Panc1 (cell line): ENCODE results near the gene NDUFS8. TPM values are rescaled to one million over a fixed set of nuclear protein-coding genes. Genes with fewer than 3 reads are reported as not detected.
A peak's percentile ranks its signal among the peaks of the same experiment; 100 is the strongest.

Source experiments
- ATAC-seq: fragments of 200-7000 bp; cut with Tn5 transposase; 2 replicates; pipeline ENCODE4 v1.9.1; 2020; ENCODE audit warnings: mild to moderate bottlenecking, moderate library complexity
- BruUV-seq: library from RNA; stranded (reverse); fragments of 400-500 nt; replicated peaks from 2 replicates; lab custom pipeline; 2021; lab: Mats Ljungman, UMichigan
- CTCF ChIA-PET: fragments of 300-600 bp; sonication (Branson Sonifier 250); formaldehyde crosslinking; loops from one replicate; lab custom pipeline; 2022; ENCODE audit warnings: antibody characterized with exemption; lab: Charles Lee
- POLR2A ChIA-PET: fragments of 300-600 bp; sonication (Branson Sonifier 250); formaldehyde crosslinking; loops from one replicate; lab custom pipeline; 2022; ENCODE audit warnings: antibody characterized with exemption; lab: Charles Lee
- DNase-seq: peaks from one replicate; pipeline ENCODE4 v3.0.0-alpha.2; 2010; ENCODE audit warnings: low read depth, low spot score
- H3K27ac ChIP-seq: 2 replicates; pipeline ENCODE4 v1.5.1; 2011; ENCODE audit warnings: mild to moderate bottlenecking, low read length, inconsistent platforms
- H3K27me3 ChIP-seq: fragments of 200-500 bp; sonication (Bioruptor generic); 2 replicates; pipeline ENCODE4 v1.6.0; 2014; ENCODE audit warnings: low read length, inconsistent platforms; ENCODE audit not compliant: control insufficient read depth, insufficient read depth
- H3K36me3 ChIP-seq: fragments of 200-500 bp; sonication (Bioruptor generic); 2 replicates; pipeline ENCODE4 v1.5.1; 2014; ENCODE audit warnings: inconsistent platforms, mild to moderate bottlenecking, low read length, moderate library complexity; ENCODE audit not compliant: control insufficient read depth, insufficient read depth
- H3K4me1 ChIP-seq: 2 replicates; pipeline ENCODE4 v1.5.1; 2011; ENCODE audit warnings: inconsistent platforms, mild to moderate bottlenecking, low read length, moderate library complexity; ENCODE audit not compliant: control insufficient read depth, insufficient read depth
- H3K4me3 ChIP-seq, 2 experiments: 2 replicates each; pipeline ENCODE4 v1.5.1; 2011 to 2012; ENCODE audit warnings: low read depth in 2 of 2, low read length in 2 of 2, mild to moderate bottlenecking in 2 of 2, inconsistent platforms in 1 of 2, moderate library complexity in 1 of 2
- H3K9me3 ChIP-seq: fragments of 200-500 bp; sonication (Bioruptor generic); 2 replicates; pipeline ENCODE4 v1.5.1; 2014; ENCODE audit warnings: low read depth, mild to moderate bottlenecking, inconsistent platforms, low read length, moderate library complexity; ENCODE audit not compliant: control insufficient read depth, insufficient read depth
- POLR2AphosphoS5 ChIP-seq: IDR thresholded peaks from 2 replicates; pipeline ENCODE4 v1.6.1; 2012; ENCODE audit warnings: mild to moderate bottlenecking, low read depth, low read length, moderate library complexity
- SIN3A ChIP-seq: IDR thresholded peaks from 2 replicates; pipeline ENCODE4 v1.6.1; 2012; ENCODE audit warnings: low read depth, mild to moderate bottlenecking, low read length, moderate library complexity, borderline replicate concordance; ENCODE audit not compliant: insufficient read depth
- TCF7L2 ChIP-seq: IDR thresholded peaks from 2 replicates; pipeline ENCODE4 v1.6.1; 2011; ENCODE audit warnings: mild to moderate bottlenecking, low read depth, low read length, inconsistent platforms
- in situ Hi-C: cut with HindIII; loops from 2 replicates; pipeline ENCODE4 v1.10.0; 2016; ENCODE audit warnings: low sequenced_read_pairs, low pct_unique_long_range_greater_than_20kb
- intact Hi-C: fragments of 100-400 bp; cut with micrococcal nuclease; formaldehyde crosslinking; loops from one replicate; pipeline ENCODE4 v1.10.0; 2022; ENCODE audit not compliant: unreplicated experiment
- total RNA-seq: library from RNA; stranded (reverse); gene quantifications from one replicate; pipeline ENCODE4 v1.2.1, GENCODE V29; 2021; ENCODE audit not compliant: unreplicated experiment
- TF ChIP-seq, protein P1 (sequence below): fragments of 450-650 bp; IDR thresholded peaks from 2 replicates; pipeline ENCODE4 v1.5.1; 2017; ENCODE audit warnings: mild to moderate bottlenecking
- TF ChIP-seq, protein P2 (sequence below), 2 experiments: IDR thresholded peaks; 2 replicates each; pipeline ENCODE4 v1.6.1; 2011 to 2012; ENCODE audit warnings: low read depth in 2 of 2, control low read depth in 1 of 2, low read length in 1 of 2, mild to moderate bottlenecking in 1 of 2, moderate library complexity in 1 of 2; ENCODE audit not compliant: insufficient read depth in 1 of 2

The NDUFS8 gene
- total RNA-seq, 1 experiment from 2014 or later, result 289 TPM

DNA sequence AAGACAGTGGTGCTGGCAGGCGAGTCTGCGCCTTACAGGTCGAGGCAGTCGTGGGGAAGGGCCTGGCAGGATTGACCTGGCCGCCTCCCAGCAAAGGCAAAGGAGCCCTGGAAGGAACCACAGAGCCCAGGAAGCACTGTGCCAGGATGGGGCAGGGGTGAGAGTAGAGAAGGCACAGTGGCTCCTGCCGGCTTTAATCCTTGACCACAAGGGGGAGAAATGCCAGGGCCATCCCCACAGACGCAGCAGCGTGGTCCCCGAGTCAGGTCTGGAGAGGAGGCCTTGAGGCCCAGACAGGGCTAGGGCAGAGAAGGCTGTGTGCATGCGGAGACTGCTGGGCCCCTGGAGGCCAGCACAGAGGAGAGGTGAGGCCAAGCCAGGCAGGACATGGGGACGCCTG is 9.9 kb upstream of the NDUFS8 start:
- intact Hi-C loops (no loop called here), in situ Hi-C loops (no loop called here)
- DNase-seq (no peak), ATAC-seq (peak; percentile 79)
- H3K9me3 ChIP-seq, result no peaks in the 10 kb centered on the region
- peaks cover 37% of the 10 kb centered on the region for H3K4me1 ChIP-seq
- BruUV-seq, result no TSS peak
- TF ChIP-seq, protein P1, sequence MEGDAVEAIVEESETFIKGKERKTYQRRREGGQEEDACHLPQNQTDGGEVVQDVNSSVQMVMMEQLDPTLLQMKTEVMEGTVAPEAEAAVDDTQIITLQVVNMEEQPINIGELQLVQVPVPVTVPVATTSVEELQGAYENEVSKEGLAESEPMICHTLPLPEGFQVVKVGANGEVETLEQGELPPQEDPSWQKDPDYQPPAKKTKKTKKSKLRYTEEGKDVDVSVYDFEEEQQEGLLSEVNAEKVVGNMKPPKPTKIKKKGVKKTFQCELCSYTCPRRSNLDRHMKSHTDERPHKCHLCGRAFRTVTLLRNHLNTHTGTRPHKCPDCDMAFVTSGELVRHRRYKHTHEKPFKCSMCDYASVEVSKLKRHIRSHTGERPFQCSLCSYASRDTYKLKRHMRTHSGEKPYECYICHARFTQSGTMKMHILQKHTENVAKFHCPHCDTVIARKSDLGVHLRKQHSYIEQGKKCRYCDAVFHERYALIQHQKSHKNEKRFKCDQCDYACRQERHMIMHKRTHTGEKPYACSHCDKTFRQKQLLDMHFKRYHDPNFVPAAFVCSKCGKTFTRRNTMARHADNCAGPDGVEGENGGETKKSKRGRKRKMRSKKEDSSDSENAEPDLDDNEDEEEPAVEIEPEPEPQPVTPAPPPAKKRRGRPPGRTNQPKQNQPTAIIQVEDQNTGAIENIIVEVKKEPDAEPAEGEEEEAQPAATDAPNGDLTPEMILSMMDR, result peak; percentile 68; the same call in 1 of the 2 replicates
- TF ChIP-seq SIN3A, result no peak
- TF ChIP-seq, protein P2, sequence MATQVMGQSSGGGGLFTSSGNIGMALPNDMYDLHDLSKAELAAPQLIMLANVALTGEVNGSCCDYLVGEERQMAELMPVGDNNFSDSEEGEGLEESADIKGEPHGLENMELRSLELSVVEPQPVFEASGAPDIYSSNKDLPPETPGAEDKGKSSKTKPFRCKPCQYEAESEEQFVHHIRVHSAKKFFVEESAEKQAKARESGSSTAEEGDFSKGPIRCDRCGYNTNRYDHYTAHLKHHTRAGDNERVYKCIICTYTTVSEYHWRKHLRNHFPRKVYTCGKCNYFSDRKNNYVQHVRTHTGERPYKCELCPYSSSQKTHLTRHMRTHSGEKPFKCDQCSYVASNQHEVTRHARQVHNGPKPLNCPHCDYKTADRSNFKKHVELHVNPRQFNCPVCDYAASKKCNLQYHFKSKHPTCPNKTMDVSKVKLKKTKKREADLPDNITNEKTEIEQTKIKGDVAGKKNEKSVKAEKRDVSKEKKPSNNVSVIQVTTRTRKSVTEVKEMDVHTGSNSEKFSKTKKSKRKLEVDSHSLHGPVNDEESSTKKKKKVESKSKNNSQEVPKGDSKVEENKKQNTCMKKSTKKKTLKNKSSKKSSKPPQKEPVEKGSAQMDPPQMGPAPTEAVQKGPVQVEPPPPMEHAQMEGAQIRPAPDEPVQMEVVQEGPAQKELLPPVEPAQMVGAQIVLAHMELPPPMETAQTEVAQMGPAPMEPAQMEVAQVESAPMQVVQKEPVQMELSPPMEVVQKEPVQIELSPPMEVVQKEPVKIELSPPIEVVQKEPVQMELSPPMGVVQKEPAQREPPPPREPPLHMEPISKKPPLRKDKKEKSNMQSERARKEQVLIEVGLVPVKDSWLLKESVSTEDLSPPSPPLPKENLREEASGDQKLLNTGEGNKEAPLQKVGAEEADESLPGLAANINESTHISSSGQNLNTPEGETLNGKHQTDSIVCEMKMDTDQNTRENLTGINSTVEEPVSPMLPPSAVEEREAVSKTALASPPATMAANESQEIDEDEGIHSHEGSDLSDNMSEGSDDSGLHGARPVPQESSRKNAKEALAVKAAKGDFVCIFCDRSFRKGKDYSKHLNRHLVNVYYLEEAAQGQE (IDR thresholded peaks at IDR 0.05; ENCODE audit: insufficient read depth in 1 of 2, low read depth in 2 of 2, low read length in 1 of 2), result no peak
- TF ChIP-seq TCF7L2, result peak; percentile 58
- no peak for TF ChIP-seq POLR2AphosphoS5
- H3K27ac ChIP-seq, result peak overlapping the region; percentile 72
- H3K4me3 ChIP-seq, result no peak overlapping the region
- ChIA-PET CTCF (interaction anchor here (0.9 to 1.1 kb wide), 2 partner anchors 10 to 17 kb away, joined by 3 read pairs; partner anchors contain the start of gene ALDH3B1), POLR2A (interaction anchor here (0.7 kb wide), 1 partner anchor 10 kb away, joined by 4 read pairs; the partner anchor contains the start of gene NDUFS8)
- no peaks in the 10 kb centered on the region for H3K27me3 ChIP-seq
- H3K36me3 ChIP-seq, result no peaks in the 10 kb centered on the region

DNA sequence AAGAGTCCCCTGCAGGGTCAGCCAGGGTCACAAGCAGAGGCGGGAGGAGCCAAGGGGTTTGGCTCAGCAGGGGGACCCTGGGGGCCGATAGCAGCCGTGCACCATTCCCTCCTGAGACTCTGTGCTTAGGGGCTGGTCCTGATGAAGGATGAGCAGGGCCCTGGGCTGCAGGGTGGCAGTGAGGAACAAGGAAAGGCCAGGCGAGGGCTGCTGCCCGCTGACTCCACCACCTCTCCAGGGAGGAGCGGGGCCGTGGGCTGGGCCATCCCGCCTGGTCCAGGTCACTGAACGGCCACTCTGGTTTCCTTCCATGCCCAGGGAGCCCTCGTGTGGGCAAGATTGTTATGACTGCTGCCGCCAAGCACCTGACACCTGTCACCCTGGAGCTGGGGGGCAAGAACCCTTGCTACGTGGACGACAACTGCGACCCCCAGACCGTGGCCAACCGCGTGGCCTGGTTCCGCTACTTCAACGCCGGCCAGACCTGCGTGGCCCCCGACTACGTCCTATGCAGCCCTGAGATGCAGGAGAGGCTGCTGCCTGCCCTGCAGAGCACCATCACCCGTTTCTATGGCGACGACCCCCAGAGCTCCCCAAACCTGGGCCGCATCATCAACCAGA is 9.2 kb upstream of the NDUFS8 start:
- BruUV-seq, result no TSS peak
- DNase-seq (no peak), ATAC-seq (peak; percentile 72)
- Histone ChIP-seq H3K27ac (peak overlapping the region; percentile 72; the same call in 1 of the 2 replicates), H3K4me1 (peaks cover 35% of the 10 kb centered on the region), H3K36me3 (no peaks in the 10 kb centered on the region), H3K9me3 (no peaks in the 10 kb centered on the region), H3K27me3 (no peaks in the 10 kb centered on the region), H3K4me3 (no peak overlapping the region)
- TF ChIP-seq POLR2AphosphoS5 (no peak; the same call in 1 of the 2 replicates), TCF7L2 (no peak), SIN3A (no peak)
- TF ChIP-seq, protein P1, result peak; percentile 74
- TF ChIP-seq, protein P2 (IDR thresholded peaks at IDR 0.05; ENCODE audit: insufficient read depth in 1 of 2, low read depth in 2 of 2, low read length in 1 of 2), result peak in 1 of 2 experiments; percentile 47; a peak in 1 of 4 replicates
- in situ Hi-C loops (no loop called here), intact Hi-C loops (no loop called here)
- CTCF ChIA-PET, result interaction anchor here (1.1 kb wide), 1 partner anchor 16 kb away, joined by 3 read pairs; no protein-coding TSS in a partner anchor
- POLR2A ChIA-PET, result no interaction called here
